Activated gamma-delta T cell (primary cell): Measurements from ENCODE around the gene LYZL1.
"Not testable (repeated sequence)": the region's sequence is repeated elsewhere in the genome, so short reads cannot be mapped to it uniquely, and the experiment has no call there.

Experiments used
- DNase-seq: peaks from one replicate; lab custom pipeline; 2025; lab: John Stamatoyannopoulos, UW

The LYZL1 gene

DNA sequence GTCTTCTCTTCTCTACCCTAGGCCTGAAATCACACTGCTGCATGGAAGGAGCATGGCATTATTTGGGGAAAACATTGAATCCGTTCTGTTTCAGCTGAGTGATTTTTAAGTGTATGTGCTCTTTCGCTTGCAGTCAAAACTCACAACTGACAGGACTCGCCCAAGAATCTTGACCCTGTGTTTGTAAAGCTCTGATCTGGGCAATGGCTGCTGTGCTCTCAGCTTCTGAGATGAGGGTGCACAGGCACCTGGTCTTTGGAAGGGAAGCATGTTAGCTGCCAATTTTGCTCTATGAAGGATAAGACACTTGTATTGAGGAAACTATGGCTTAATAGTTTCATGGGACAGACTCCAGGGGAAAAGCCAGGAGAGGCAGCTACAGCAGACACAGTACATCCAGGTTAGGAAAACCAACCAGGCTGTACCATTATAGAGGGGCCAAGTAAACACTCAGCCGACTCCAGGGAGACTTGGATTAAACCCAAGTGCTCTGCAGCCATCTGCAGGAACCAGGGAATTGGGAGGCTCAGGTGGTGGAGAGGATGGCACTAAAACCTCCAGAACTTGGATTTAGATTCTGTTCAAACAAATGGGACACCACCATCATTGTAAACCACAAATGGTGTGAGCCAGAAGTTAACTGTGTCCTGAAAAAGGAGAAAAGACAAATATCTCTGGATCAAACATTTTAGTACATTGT lies 43.3 kb downstream of the LYZL1 start:
- no peak for DNase-seq

DNA sequence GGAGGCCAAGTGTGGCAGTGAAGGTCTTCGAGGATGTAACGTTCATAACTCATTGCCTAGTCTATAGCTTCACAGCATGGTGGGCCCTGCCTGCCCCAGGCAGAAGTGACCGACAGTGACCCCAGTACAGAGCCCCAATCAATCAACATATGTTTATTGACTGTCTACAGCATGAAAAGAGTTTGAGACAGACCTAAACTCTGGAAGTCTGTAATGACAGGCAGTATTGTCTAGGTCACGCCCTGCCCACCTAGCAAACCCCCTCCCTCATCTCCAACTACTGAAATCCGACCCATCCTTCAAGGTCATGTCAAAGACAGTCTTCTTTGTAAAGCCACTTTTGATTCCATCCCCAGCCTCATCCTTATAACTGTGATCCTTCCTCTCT lies 43.9 kb downstream of the LYZL1 start:
- no peak for DNase-seq

DNA sequence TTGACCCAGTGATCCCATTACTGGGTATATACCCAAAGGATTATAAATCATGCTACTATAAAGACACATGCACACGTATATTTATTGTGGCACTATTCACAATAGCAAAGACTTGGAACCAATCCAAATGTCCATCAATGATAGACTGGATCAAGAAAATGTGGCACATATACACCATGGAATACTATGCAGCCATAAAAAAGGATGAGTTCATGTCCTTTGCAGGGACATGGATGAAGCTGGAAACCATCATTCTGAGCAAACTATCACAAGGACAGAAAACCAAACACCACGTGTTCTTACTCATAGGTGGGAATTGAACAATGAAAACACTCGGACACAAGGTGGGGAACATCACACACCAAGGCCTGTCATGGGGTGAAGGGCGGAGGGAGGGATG lies 48.7 kb downstream of the LYZL1 start:
- DNase-seq, result not testable (repeated sequence)

DNA sequence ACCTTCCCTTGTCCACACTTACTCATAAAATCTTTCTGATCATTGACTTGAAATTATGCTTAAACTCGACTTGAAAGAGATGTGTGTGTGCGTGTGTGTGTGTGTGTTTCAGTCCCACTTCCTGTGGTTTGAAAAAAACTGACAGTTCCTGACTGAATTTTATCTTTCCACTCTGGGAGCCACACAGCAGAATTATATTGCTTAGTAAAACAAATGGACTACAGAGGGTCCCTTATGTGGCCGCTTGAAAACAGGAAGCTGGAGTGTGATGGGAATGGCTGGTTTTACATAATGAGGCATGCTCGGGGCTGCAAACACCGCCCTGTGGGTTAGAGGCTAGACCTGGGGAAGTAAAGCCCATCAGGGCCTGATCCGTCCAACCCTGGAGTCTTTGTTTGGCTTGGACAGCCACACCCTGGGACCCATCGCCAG lies 54.8 kb downstream of the LYZL1 start:
- no peak for DNase-seq

DNA sequence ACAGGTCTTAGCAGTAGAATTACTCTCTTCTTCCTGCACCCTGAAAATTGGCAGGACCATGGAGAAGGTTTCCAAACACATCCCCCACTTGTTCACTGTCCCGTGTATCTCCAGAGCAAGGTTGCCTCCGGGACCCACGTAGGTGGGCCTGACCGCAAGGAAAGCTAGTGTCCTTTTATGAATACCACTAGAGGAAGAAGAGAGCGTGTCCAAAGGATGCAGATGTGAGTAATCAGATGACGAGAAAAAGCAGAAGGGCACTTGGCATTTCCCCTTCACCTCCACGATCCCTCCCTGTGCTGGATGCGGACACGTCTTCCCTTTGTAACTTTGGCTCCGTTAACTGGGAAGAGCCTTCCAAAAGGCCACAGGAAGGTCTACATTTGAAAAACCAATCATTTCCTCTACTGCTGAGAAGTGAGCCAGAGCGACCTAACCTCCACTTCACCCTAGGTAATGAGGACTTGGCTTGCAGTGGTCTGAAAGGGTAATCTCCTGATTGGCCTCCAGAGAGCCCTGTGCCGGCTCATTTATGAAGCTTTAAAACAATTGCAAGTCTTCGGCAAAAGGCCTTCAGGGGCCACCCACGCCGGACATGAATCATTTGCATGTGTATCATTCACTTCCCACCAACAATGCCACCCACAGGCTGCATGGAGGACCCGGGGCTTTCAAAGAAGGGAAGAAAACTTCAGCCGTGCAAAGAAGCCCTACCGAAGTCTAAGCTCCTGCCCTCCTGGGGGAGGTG lies 55.4 kb downstream of the LYZL1 start:
- DNase-seq, result no peak

DNA sequence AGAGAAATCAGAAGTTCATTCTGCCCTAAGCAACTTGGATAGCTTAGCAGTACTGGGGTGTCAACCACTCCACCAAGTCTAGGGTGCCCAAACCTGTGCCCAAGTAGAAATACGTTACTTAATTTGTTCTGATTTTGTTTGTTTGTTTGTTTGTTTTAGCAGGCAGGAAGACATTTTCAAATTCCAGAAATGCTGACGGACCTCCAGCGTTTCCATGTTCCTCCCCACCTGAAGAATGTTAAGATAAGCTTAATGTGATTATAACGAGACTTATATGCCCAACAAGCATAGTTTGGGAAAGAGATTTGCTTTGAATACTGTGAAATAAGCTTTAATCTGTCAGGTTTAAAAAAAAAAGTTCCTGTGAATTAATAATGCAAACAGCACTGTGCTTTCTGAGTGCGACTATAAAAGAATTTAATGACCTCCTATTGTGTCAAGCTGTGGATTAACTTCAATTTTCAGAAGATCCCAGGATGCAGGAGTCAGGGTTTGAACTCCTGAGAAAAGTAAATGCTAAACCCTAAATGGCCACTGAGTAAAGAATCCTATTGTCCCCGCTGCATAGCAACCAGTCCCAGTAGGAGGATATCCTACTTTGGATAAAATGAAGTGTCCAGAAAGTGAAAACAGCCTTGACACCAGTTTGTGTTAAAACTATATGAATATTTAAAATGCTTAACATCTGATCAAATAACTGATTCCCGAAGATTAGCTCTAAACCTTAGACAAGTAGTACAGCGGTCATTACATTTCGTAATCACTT lies 56.5 kb downstream of the LYZL1 start:
- DNase-seq, result no peak

DNA sequence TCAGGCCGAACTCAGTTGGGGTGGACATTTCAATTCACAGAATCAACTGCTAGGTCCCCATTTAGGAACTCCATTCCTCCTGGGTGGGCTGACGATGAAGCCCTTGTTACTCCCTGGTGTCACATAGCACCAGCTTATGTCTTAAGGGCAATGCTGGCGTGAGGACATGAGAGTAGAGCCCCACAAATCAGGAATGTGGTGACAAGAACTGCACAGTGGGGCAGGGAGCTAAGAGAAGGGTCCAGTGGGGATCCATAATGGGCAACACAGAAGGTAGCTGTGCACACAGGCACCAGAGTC lies 57.0 kb downstream of the LYZL1 start:
- no peak for DNase-seq

DNA sequence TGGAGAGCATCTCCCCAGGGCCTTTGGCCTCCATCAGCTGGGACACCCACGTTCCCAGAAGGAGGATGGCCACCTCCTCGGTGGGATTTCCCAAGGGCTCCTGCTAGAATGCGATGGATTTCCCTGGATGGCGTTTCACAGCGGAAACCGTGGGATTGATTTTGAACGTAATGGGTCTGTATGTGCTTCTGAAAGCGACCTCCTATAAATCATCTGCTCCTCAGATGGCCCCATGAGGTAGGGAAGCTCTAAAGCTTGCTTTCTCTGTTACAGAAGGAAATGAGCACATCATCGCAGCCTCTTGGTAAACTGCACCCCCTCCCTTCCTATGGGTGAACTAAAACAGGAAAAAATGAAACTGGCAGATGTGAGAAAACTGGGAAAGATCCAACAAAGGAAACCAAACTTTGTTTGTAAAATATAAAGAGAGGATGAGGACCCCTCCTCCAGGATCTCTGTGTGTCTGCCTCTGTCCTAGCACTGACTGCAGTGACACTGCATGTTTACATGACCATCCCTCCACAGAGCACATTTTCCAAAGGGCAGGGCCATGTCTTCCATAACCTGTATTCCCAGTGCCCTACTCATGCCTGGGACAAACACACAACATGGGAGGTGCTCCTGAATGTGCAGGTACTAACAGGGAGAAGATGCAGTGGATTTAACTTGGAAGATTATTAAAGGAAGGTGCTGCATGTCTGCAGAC lies 57.6 kb downstream of the LYZL1 start:
- no peak for DNase-seq

DNA sequence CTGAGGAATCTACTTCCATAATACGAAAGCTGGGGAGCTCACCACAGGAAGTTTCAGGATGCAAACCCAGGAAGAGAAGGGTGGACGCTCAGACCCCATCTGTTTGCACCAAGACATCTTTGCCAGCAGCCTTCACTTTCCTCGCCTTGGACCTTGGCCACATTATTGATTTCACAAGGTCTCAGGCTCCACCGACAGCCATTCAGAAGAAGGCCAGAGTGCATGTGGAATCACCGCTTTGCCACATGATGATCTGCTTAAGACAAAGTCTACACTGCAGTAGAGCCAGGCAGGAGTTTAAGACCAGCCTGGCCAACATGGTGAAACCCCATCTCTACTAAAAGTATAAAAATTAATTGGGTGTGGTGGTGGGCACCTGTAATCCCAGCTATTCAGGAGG lies 60.0 kb downstream of the LYZL1 start:
- DNase-seq, result no peak

DNA sequence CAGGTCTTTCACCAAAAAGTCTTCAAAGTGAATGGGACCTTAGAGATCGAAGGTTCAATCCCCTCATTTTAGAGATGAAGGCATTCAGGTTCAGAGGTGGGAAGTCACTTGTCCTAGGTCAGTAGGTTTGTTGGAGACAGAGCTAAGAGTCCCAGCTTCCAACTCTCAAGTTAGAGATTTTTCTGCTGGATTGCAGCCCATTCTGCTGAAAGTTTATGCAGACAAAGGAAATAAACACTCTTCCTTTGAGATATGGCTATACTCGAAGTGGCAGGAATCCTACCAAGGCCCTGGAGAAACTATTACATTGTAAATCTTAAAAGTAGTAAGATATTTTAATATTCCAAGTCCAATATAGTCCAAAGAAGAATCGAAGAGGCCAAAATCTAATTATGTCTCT lies 64.4 kb downstream of the LYZL1 start:
- no peak for DNase-seq

DNA sequence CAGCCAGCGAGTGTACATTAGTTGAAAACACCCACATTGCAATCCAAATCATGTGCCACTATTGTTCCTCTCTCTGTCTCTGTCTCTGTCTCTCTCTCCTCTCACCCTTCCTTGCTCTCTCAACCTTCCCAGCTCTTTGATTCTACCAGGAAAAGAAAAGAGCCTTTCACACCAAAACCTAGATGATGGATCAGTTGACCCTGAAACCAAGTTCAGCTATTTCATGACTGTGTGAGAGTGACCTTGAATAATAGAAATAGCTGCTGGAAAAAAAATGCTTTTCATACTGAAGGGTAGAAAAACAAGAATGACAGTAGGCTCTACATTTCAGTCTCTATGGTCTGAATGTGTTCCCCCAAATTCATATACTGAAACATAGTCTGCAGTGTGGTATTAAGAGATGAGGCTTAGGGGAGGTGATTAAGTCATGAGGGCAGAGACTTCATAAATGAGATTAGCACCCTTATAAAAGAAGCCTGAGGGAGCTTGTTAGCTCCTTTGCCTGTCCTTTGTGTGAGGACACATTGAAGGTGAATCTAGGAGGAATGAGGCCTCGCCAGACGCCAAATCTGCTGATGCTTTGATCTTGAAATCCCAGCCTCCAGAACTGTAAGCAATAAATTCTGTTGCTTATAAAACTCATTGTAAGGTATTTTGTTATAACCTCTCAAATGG lies 65.2 kb downstream of the LYZL1 start:
- DNase-seq, result no peak

DNA sequence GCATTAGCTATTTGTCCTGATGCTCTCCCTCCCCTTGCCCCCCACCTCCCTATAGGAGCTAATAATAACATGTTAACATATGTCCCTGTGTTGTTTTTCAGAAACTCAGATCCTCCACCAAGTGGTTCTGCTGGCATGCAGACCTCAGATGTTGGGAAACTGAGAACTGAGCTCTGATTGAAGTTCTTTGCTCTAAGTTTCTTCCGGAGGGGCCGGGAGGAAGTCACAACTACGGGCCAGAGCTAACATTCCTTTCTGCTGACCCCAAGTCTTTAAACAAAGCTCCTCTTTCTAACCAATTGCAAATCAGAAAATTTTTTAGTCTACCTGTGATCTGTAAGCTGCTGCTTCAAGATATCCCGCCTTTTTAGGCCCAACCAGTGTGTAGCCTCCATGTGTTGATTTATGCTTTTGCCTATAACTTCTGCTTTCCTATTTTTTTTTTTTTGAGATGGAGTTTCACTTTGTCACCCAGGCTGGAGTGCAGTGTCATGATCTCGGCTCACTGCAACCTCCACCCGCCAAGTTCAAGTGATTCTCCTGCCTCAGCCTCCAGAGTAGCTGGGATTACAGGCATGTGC lies 66.6 kb downstream of the LYZL1 start:
- DNase-seq, result no peak

DNA sequence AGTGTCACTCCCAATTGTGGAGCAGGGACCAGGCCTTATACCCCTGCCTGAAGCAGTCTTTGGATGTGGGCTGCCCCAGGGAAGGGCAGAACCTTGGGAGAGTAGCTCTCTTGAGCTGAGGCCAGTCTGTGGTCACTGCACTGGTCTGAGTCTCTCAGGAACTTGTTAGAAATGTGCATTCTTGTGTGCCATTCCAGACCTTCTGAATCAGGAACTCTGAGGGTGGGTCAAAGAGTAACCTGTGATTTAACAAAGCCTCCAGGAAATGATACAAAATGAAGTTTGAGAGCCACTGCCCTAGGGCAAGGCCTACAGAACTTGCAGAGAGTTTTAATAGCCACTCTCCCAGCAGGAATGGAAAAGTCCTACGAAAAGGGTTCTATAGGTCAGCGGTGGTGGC lies 68.1 kb downstream of the LYZL1 start:
- no peak for DNase-seq

DNA sequence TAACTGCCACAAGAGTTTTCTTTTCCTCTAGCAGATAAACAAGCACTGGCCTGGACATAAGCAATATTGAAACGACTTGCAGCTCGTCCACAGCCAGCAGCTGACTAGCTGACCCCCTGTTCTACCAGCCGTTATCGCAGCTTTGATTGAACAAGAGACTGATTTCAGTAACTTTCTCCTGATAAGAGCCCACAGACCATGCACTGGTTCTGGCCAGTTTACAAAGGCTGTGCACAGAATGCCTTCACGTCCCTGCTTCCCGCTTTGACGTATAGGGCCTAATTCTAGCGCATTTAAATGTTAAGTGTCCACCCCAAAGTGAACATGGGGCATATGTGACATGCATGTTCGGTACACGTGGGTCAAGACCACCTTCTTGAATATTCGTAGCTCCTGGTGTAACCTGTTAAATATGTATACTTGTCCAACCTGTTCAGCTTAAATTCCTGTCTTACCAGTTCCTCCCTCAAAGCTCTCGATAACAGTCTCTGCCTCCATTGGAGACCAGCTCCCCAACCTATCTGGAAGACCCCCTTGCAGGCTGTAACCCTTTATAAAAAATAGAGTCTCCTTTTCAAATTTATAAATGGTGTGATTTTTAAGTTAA lies 69.2 kb downstream of the LYZL1 start:
- DNase-seq, result no peak

DNA sequence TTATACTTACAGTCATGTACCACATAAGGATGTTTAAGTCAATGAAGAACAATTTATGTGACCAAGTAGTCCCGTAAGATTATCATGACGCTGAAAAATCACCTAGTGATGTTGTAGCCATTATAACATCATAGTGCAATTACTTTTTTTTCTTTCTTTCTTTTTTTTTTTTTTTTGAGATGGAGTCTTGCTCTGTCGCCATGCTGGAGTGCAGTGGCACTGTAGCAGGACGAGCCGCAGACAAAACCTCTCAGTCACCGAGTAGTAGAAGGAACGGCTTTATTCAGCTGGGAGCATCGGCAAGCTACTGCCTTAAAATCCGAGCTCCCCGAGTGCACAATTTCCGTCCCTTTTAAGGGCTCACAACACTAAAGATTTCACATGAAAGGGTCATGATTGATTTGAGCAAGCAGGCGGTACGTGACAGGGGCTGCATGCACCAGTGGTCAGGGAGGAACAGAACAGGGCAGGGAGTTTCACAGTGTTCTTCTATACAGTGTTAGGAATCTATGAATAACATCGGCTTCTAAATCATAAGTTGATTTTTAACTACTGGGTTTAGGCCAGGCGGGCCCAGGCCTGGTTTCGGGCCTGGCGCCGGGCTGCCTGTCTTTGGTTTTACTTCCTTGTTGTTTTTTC lies 71.5 kb downstream of the LYZL1 start:
- DNase-seq, result not testable (repeated sequence)
